Tibial artery (tissue), 4 donors: Measurements from ENCODE around the gene PRKAG2.

Experiments
- DNase-seq, 2 donors: peaks; one replicate each; pipeline ENCODE4 v3.0.0-alpha.2; 2019
- H3K27ac ChIP-seq, 2 donors: fragments of 200-600 bp; sonication (generic) in 1 of 2; 1 replicate in 1 of 2; 2 replicates in 1 of 2; pipeline ENCODE4 v1.5.1; 2018 to 2019; ENCODE audit warnings: mild to moderate bottlenecking in 1 of 2
- H3K27me3 ChIP-seq, 2 donors: fragments of 200-600 bp; sonication (generic) in 1 of 2; one replicate each; pipeline versions ENCODE4 v1.5.1 to v1.6.0; 2016 to 2019
- H3K36me3 ChIP-seq, 3 donors: fragments of 200-600 bp; sonication (generic) in 2 of 3; one replicate each; pipeline ENCODE4 v1.5.1; 2016 to 2019; ENCODE audit warnings: mild to moderate bottlenecking in 2 of 3
- H3K4me1 ChIP-seq, 4 donors: fragments of 200-600 bp; sonication (generic) in 2 of 4; 1 replicate in 3 of 4; 2 replicates in 1 of 4; pipeline ENCODE4 v1.5.1; 2016 to 2019
- H3K4me3 ChIP-seq, 2 donors: fragments of 200-600 bp; sonication (generic) in 1 of 2; 1 replicate in 1 of 2; 2 replicates in 1 of 2; pipeline ENCODE4 v1.5.1; 2018 to 2019; ENCODE audit warnings: mild to moderate bottlenecking in 2 of 2
- H3K9me3 ChIP-seq, 3 donors: fragments of 200-600 bp; sonication (generic) in 1 of 3; one replicate each; pipeline ENCODE4 v1.5.1; 2016 to 2019
- intact Hi-C: fragments of 100-400 bp; cut with DNase I; formaldehyde crosslinking; loops from one replicate; pipeline ENCODE4 v1.15.0; 2023; ENCODE audit warnings: low total_unique reads
- TF ChIP-seq, protein P1 (sequence below), 2 experiments: fragments of 200-600 bp in 1 of 2; fragments of 450-650 bp in 1 of 2; IDR thresholded peaks; one replicate each; pipeline ENCODE4 v1.5.1; 2017 to 2019; ENCODE audit warnings: antibody characterized with exemption in 2 of 2, mild to moderate bottlenecking in 1 of 2, moderate library complexity in 1 of 2

Gene PRKAG2

DNA sequence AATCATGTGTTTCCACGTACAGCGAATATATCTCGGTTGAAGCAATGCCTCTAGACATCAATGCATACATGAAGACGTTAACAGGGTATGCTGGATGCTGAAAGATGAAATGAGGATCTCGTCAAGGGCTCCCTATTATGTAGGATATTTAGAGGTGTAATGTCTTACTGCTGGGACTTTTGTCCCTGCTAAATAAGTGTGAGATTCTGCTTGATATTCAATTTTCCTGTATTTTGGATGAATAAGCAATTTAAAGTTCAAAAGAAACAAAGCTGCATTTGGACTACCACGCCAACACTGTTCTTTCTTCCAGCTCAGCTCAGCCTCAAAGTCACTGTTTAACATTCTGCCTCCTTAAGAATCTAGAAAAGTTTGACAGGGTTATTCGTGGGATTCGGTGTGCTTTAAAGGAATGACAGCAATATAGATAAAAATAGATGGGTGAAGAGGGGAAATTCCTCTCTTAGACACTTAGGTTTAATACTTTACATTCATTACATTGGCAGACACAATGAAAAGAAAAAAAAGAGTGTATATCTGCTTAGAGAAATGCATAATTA lies 247.1 kb downstream of the PRKAG2 start:
- Histone ChIP-seq H3K4me3 (peak overlapping the region; percentile 78 to 81), H3K27ac (peak overlapping the region; percentile 91 to 94), H3K4me1 (peaks cover 0 to 62% (median 37%) of the 10 kb centered on the region in 4 donors), H3K36me3 (peaks cover 0 to 13% (median 11%) of the 10 kb centered on the region in 3 donors), H3K27me3 (no peaks in the 10 kb centered on the region), H3K9me3 (no peaks in the 10 kb centered on the region)
- no peak for DNase-seq
- intact Hi-C loops, result loop anchor here (5.0 to 10.0 kb wide), 3 partner anchors 58 to 125 kb away; no protein-coding TSS in a partner anchor
- TF ChIP-seq, protein P1, sequence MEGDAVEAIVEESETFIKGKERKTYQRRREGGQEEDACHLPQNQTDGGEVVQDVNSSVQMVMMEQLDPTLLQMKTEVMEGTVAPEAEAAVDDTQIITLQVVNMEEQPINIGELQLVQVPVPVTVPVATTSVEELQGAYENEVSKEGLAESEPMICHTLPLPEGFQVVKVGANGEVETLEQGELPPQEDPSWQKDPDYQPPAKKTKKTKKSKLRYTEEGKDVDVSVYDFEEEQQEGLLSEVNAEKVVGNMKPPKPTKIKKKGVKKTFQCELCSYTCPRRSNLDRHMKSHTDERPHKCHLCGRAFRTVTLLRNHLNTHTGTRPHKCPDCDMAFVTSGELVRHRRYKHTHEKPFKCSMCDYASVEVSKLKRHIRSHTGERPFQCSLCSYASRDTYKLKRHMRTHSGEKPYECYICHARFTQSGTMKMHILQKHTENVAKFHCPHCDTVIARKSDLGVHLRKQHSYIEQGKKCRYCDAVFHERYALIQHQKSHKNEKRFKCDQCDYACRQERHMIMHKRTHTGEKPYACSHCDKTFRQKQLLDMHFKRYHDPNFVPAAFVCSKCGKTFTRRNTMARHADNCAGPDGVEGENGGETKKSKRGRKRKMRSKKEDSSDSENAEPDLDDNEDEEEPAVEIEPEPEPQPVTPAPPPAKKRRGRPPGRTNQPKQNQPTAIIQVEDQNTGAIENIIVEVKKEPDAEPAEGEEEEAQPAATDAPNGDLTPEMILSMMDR (IDR thresholded peaks at IDR 0.05), result no peak

DNA sequence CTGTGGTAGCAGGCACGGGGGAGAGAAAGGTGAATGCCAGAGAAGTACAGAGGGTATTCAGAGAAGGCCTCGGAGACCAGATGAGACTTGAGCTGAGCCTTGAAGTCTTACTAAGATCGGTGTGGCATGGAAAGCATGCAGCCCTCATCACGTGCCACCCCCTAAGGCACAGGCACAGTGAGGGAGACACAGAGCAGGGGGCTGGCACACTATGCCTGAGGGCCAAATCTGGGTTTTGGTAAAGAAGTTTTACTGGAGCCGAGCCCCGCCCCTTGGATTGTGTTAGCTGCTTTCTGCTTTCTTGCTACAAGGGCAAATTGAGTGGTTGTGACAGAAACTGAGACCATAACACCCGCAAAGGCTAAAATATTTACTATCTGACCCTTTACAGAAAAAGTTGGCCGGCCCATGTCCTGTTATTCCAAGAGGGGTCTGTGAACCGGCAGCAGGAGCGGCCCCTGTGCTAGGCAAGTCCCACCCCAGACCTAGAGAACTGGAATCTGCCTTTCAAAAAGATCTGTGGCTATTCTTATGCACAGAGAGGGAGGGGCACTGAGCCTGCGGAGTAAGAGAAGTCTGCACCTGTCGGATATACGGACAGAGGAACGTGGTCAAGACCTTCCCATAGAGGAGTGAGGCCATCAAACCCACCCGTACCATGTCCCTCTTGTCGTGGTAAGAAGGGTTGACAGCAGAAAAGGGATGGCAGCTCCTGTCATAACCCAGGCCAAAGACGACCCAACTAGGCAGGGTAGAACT lies 247.9 kb downstream of the PRKAG2 start:
- Histone ChIP-seq H3K4me1 (peaks cover 0 to 70% (median 40%) of the 10 kb centered on the region in 4 donors), H3K9me3 (no peaks in the 10 kb centered on the region), H3K36me3 (peaks cover 0 to 13% (median 11%) of the 10 kb centered on the region in 3 donors), H3K27ac (peak overlapping the region; percentile 48 to 91), H3K4me3 (peak overlapping the region; percentile 78 to 81), H3K27me3 (no peaks in the 10 kb centered on the region)
- no peak for DNase-seq
- intact Hi-C loops, result loop anchor here (5.0 to 10.0 kb wide), 2 partner anchors 78 to 126 kb away; no protein-coding TSS in a partner anchor
- TF ChIP-seq, protein P1 (IDR thresholded peaks at IDR 0.05), result no peak

DNA sequence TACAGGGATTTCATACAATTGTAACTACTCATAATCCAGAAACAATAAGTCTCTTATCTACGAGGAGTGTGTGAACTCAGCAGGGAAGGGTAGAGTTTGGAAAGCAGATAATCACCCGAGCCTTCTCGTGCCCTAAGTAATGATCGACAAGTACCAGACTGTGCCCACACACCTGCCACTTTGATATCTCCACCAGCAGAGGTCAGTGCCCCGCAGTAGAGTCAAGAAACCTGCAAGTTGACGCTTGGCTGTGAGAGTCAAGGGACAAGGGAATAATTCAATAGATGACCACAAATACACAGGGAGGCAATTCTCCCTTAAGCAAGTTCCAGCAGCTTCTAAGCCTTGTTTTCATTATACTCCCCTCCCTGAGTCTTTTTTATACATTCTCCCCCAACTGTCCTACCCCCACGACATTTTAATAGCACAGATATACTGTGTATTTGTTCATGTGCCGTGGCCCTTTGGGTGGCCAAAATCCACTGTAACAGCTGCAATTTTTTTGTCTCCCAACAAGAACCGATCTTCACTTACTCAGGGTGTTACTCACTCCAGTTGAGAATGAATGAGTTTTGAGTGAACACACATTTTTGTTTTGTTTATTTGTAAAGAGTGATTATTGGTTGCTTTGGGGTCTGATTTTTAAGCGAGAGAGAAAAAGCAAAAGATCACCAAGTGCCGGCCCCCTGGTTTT lies 250.3 kb downstream of the PRKAG2 start:
- TF ChIP-seq, protein P1 (IDR thresholded peaks at IDR 0.05), result peak; percentile 40 to 43
- no peak overlapping the region for H3K4me3 ChIP-seq
- no peak for DNase-seq
- H3K36me3 ChIP-seq, result peaks cover 0 to 19% (median 13%) of the 10 kb centered on the region in 3 donors
- H3K4me1 ChIP-seq, result peaks cover 0 to 73% (median 40%) of the 10 kb centered on the region in 4 donors
- intact Hi-C loops, result loop anchor here (5.0 to 10.0 kb wide), 2 partner anchors 81 to 128 kb away; no protein-coding TSS in a partner anchor
- H3K9me3 ChIP-seq, result no peaks in the 10 kb centered on the region
- H3K27ac ChIP-seq, result no peak overlapping the region
- H3K27me3 ChIP-seq, result no peaks in the 10 kb centered on the region

DNA sequence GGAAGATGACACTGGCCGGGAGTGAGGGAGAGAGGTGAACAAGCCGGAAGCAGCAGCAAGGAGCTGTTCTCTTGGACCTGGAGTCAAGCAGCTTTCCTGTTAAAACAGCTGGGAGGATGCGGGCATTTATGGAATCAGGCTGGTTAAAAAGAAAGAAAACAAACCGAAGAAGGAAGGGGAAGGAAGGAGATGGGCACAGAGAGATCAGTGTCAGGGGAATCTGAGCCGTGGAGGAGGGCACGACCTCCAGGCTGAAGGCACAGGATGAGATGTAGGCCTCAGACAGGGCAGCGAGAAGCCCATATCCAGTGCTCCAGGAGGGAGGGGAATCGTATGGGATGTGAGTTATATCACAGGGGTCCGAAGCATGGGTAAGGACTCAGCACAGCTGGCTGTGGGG lies 251.3 kb downstream of the PRKAG2 start:
- Histone ChIP-seq H3K4me1 (peaks cover 0 to 76% (median 36%) of the 10 kb centered on the region in 4 donors), H3K9me3 (no peaks in the 10 kb centered on the region), H3K4me3 (no peak overlapping the region), H3K27me3 (no peaks in the 10 kb centered on the region), H3K36me3 (peaks cover 0 to 25% (median 13%) of the 10 kb centered on the region in 3 donors), H3K27ac (no peak overlapping the region)
- DNase-seq, result no peak
- TF ChIP-seq, protein P1 (IDR thresholded peaks at IDR 0.05), result no peak
- intact Hi-C loops, result loop anchor here (5.0 to 10.0 kb wide), 2 partner anchors 82 to 129 kb away; no protein-coding TSS in a partner anchor

DNA sequence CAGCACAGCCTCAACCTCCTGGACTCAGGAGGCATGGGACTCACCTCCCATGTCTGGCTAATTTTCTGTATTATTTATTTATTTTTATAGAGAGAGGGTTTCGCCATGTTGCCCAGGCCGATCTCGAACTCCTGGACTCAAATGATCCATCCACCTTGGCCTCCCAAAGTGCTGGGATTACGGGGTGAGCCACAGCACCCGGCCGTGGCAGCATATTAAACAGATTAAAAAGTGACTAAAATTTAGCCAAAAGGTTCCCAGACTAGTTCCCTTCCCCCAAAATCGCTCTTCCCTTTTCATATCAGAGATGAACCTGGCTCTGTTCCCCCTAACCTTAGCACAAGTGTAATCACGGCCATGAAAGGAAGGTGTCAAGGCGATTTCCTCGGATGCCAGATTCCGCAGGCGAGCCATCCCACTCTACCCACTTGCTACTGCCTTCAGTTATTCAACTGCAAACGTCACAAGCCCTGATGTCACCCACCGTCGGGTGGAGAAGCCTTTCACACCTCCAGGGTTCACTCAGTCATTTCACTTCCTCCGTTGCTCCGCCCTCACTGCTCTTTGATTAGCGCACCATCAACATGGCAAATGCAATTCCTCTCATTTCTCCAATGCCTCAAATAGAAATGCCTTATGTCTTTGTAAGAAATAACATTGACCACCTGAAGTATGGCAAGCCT lies 252.5 kb downstream of the PRKAG2 start:
- H3K27me3 ChIP-seq, result no peaks in the 10 kb centered on the region
- H3K36me3 ChIP-seq, result peaks cover 0 to 30% (median 18%) of the 10 kb centered on the region in 3 donors
- no peak overlapping the region for H3K4me3 ChIP-seq
- DNase-seq, result no peak
- H3K4me1 ChIP-seq, result peaks cover 0 to 63% (median 30%) of the 10 kb centered on the region in 4 donors
- TF ChIP-seq, protein P1 (IDR thresholded peaks at IDR 0.05), result no peak
- intact Hi-C loops, result loop anchor here (10.0 kb wide), 1 partner anchor 130 kb away; no protein-coding TSS in a partner anchor
- H3K9me3 ChIP-seq, result no peaks in the 10 kb centered on the region
- no peak overlapping the region for H3K27ac ChIP-seq
